Stomach (tissue), 9 donors: ENCODE data around the gene FGF14. TPM values are rescaled to one million over a fixed set of nuclear protein-coding genes. Genes with fewer than 3 reads are reported as not detected.

Experiments
- DNase-seq, 2 donors: peaks; one replicate each; pipeline versions ENCODE4 v3.0.0 to v3.0.0-alpha.2; 2013 to 2019
- H3K27ac ChIP-seq, 5 donors: fragments of 200-600 bp in 4 of 5; sonication (generic) in 4 of 5; one replicate each; pipeline ENCODE4 v1.5.1; 2013 to 2019; ENCODE audit warnings: mild to moderate bottlenecking in 1 of 5, moderate library complexity in 1 of 5
- H3K27me3 ChIP-seq, 3 donors: fragments of 200-600 bp; sonication (generic); one replicate each; pipeline ENCODE4 v1.5.1; 2017 to 2019; ENCODE audit warnings: mixed run types in 1 of 3
- H3K36me3 ChIP-seq, 4 donors: fragments of 200-600 bp; sonication (generic); 1 replicate in 3 of 4; 2 replicates in 1 of 4; pipeline ENCODE4 v1.5.1; 2016 to 2019
- H3K4me1 ChIP-seq, 4 donors: fragments of 200-600 bp; sonication (generic); one replicate each; pipeline ENCODE4 v1.5.1; 2016 to 2019
- H3K4me3 ChIP-seq, 4 donors: fragments of 200-600 bp; sonication (generic) in 3 of 4; one replicate each; pipeline ENCODE4 v1.5.1; 2016 to 2019; ENCODE audit warnings: mild to moderate bottlenecking in 1 of 4
- H3K9me3 ChIP-seq, 4 donors: fragments of 200-600 bp; sonication (generic); one replicate each; pipeline ENCODE4 v1.5.1; 2016 to 2019
- EP300 ChIP-seq: sonication (generic); formaldehyde crosslinking; IDR thresholded peaks from one replicate; pipeline ENCODE4 v1.6.1; 2017; ENCODE audit warnings: antibody characterized with exemption
- POLR2A ChIP-seq, 4 donors: fragments of 450-650 bp; IDR thresholded peaks; one replicate each; pipeline ENCODE4 v1.6.1; 2016; ENCODE audit warnings: antibody characterized with exemption in 4 of 4, control low read depth in 2 of 4, mild to moderate bottlenecking in 1 of 4, moderate library complexity in 1 of 4
- POLR2AphosphoS5 ChIP-seq, 3 donors: sonication (generic); formaldehyde crosslinking; IDR thresholded peaks; one replicate each; pipeline ENCODE4 v1.6.1; 2016; ENCODE audit warnings: antibody characterized with exemption in 3 of 3
- WGBS, 5 donors: extraction: QIAGEN DNeasy Blood & Tissue Kit in 3 of 5; methylation state at CpG; one replicate each; pipeline versions ENCODE4 v1.1.5 to v1.1.7; 2013 to 2018; 5-methylcytosine and 5-hydroxymethylcytosine counted together
- intact Hi-C: fragments of 100-400 bp; cut with DNase I; formaldehyde crosslinking; loops from one replicate; pipeline ENCODE4 v1.15.1; 2023; ENCODE audit warnings: low total_unique reads
- polyA plus RNA-seq, 3 donors: library from polyadenylated mRNA; stranded (reverse); fragments of 200-250 nt; gene quantifications; one replicate each; pipeline ENCODE4 v1.2.3, GENCODE V29; 2013
- total RNA-seq, 5 donors: library from RNA; depleted of rRNA; stranded (reverse); fragments of >200 nt; gene quantifications; one replicate each; pipeline versions ENCODE4 v1.1.0 to v1.2.3, GENCODE V29; 2014 to 2016
- TF ChIP-seq, protein P1 (sequence below), 7 experiments: fragments of 450-650 bp in 4 of 7; fragments of 200-600 bp in 3 of 7; sonication (generic) in 3 of 7; IDR thresholded peaks; one replicate each; pipeline ENCODE4 v1.5.1; 2016 to 2019; ENCODE audit warnings: antibody characterized with exemption in 7 of 7, control low read depth in 2 of 7, mild to moderate bottlenecking in 1 of 7
- donor health status: healthy with polysubstance abuse.
- donor health status: Bipolar disorder and iron deficiency.
- donor health status: healthy.

The FGF14 gene
- total and polyA plus RNA-seq, 8 donors: 0.08 to 6.6 (median 0.54) TPM

DNA sequence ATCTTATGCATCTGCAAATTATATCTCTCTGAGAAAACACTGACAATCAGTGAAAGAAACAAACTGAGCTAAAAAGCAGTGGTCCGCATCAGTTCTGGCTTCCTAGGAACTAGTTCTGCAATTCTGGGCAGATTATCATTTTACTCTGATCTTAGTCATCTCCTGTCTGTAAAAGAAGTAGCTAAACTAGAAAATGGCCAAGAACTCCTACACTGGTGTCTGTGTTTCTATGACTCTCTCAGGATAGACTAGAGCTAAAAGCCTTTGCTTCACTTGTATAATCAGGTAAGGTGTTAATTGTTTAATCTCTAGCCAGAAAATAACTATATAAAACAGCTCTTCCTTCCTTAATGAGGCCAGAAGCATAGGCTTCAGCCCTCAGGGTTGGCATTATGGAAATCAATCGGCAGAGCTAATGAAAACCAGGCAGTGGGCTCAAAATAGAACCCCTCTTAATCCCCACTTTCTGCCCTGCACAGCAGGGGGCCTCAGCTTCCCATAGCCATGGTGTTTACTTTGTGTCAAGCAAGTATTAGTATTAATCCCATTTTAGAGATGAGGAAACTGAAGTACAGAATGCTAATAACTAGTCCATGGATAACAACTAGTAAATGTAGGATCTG lies 459.2 kb downstream of the FGF14 start:
- WGBS, 5 donors: 58 to 77% (median 65%) methylated on average over 2 of the region's 2 CpGs
- TF ChIP-seq POLR2A (IDR thresholded peaks at IDR 0.05): no peak
- TF ChIP-seq, protein P1, sequence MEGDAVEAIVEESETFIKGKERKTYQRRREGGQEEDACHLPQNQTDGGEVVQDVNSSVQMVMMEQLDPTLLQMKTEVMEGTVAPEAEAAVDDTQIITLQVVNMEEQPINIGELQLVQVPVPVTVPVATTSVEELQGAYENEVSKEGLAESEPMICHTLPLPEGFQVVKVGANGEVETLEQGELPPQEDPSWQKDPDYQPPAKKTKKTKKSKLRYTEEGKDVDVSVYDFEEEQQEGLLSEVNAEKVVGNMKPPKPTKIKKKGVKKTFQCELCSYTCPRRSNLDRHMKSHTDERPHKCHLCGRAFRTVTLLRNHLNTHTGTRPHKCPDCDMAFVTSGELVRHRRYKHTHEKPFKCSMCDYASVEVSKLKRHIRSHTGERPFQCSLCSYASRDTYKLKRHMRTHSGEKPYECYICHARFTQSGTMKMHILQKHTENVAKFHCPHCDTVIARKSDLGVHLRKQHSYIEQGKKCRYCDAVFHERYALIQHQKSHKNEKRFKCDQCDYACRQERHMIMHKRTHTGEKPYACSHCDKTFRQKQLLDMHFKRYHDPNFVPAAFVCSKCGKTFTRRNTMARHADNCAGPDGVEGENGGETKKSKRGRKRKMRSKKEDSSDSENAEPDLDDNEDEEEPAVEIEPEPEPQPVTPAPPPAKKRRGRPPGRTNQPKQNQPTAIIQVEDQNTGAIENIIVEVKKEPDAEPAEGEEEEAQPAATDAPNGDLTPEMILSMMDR (IDR thresholded peaks at IDR 0.05): no peak
- no peak for TF ChIP-seq EP300
- TF ChIP-seq POLR2AphosphoS5 (IDR thresholded peaks at IDR 0.05): no peak
- Histone ChIP-seq H3K4me3 (no peak overlapping the region), H3K27me3 (no peaks in the 10 kb centered on the region), H3K4me1 (no peaks in the 10 kb centered on the region), H3K9me3 (no peaks in the 10 kb centered on the region), H3K36me3 (no peaks in the 10 kb centered on the region), H3K27ac (no peak overlapping the region)
- intact Hi-C loops: loop anchor here (5.0 kb wide), 1 partner anchor 515 kb away; no protein-coding TSS in a partner anchor
- no peak for DNase-seq

- H3K4me3 ChIP-seq: no peak overlapping the region
- WGBS, 5 donors: 0 to 3% (median 0%) methylated on average over 1 of the region's 1 CpG
- peak in 1 of 2 donors; percentile 79 for DNase-seq
Observed at GRCh38 chr13:101942038-101942437, 459.8 kb downstream of the FGF14 start.

GRCh38 chr13:101941095-101941783 lies 460.6 kb downstream of the FGF14 start:
- TF ChIP-seq POLR2AphosphoS5 (IDR thresholded peaks at IDR 0.05) (no peak), EP300 (no peak), POLR2A (IDR thresholded peaks at IDR 0.05) (no peak)
- TF ChIP-seq, protein P1 (IDR thresholded peaks at IDR 0.05): no peak
- H3K27ac ChIP-seq: no peak overlapping the region
- no peak overlapping the region for H3K4me3 ChIP-seq
- H3K9me3 ChIP-seq: no peaks in the 10 kb centered on the region
- peak in 1 of 2 donors; percentile 12 for DNase-seq
- no peaks in the 10 kb centered on the region for H3K27me3 ChIP-seq
- H3K4me1 ChIP-seq: no peaks in the 10 kb centered on the region
- intact Hi-C loops: loop anchor here (5.0 kb wide), 1 partner anchor 516 kb away; no protein-coding TSS in a partner anchor
- no peaks in the 10 kb centered on the region for H3K36me3 ChIP-seq
- 40 to 62% (median 51%) methylated on average over 2 of the region's 2 CpGs for WGBS, 5 donors

More at GRCh38 chr13:101942038-101942437, 459.8 kb downstream of the FGF14 start:
- no peaks in the 10 kb centered on the region for H3K36me3 ChIP-seq
- intact Hi-C loops: loop anchor here (5.0 kb wide), 1 partner anchor 515 kb away; no protein-coding TSS in a partner anchor
- H3K9me3 ChIP-seq: no peaks in the 10 kb centered on the region
- TF ChIP-seq POLR2AphosphoS5 (IDR thresholded peaks at IDR 0.05) (peak in 1 of 3 donors; percentile 52), EP300 (no peak), POLR2A (IDR thresholded peaks at IDR 0.05) (no peak)
- TF ChIP-seq, protein P1 (IDR thresholded peaks at IDR 0.05): peak in 5 of 7 experiments; percentile 25 to 67 (median 56)
- no peaks in the 10 kb centered on the region for H3K27me3 ChIP-seq
- H3K27ac ChIP-seq: no peak overlapping the region
- H3K4me1 ChIP-seq: no peaks in the 10 kb centered on the region

DNA sequence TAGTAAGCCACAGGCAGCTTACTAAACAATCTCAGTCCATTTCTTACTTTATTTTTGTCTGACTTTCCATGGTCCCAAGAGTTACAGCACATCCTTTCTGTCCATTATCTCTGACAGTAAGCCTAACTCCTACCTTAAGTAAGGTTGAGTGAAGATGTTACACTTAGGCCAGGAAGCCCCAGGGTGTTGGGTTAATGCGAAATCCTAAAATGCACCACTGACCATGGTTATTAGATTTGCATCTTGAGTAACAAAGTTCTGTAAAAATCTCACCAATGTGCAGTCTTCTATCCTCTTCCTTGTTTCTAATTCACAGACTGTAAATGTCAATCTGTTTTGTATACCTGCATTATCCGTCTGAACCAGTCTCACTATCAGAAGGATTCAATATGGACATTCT lies 462.5 kb downstream of the FGF14 start:
- no peaks in the 10 kb centered on the region for H3K27me3 ChIP-seq
- no peak overlapping the region for H3K4me3 ChIP-seq
- H3K9me3 ChIP-seq: no peaks in the 10 kb centered on the region
- WGBS, 5 donors: 44 to 88% (median 63%) methylated on average over 2 of the region's 2 CpGs
- no peaks in the 10 kb centered on the region for H3K4me1 ChIP-seq
- intact Hi-C loops: no loop called here
- no peak overlapping the region for H3K27ac ChIP-seq
- DNase-seq: no peak
- no peak for TF ChIP-seq POLR2A (IDR thresholded peaks at IDR 0.05)
- no peak for TF ChIP-seq EP300
- TF ChIP-seq POLR2AphosphoS5 (IDR thresholded peaks at IDR 0.05): no peak
- no peaks in the 10 kb centered on the region for H3K36me3 ChIP-seq
